Measurements from ENCODE around the gene MAP3K8.

The MAP3K8 gene

DNA sequence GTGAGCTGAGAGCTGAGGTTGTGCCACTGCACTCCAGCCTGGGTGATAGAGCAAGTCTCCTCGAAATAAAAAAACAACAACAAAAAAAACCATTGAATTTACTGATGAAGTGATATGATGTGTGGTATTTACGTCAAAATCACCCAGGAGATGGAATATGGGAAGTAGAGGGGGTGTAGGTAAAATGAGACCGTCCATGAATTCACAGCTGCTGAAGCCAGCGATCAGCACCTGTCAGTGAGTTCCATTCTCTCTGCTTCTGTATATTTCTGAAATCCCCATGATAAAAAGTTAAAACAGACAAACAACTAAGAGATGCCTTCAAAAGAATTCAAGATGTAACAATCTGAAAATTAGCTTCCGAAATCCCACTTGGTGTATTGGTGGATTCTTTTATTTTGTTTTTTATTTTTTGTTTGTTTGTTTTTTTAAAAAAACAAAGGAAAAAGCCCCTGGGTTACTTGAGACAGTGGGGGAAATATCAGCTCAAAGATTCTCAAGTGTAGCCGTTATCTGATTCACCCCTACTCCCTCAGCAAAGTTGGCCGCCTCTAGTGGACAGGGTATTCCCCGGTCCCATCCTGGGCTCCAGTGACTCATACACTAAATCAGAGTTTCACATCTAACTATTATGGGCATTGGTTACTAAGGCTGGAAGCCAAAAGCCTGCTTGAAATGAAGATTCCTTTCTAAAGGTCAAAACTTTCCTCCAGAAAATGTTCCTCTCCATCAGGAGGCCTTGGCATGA, 76.4 kb downstream of the MAP3K8 start:
- TF ChIP-seq, protein P1, sequence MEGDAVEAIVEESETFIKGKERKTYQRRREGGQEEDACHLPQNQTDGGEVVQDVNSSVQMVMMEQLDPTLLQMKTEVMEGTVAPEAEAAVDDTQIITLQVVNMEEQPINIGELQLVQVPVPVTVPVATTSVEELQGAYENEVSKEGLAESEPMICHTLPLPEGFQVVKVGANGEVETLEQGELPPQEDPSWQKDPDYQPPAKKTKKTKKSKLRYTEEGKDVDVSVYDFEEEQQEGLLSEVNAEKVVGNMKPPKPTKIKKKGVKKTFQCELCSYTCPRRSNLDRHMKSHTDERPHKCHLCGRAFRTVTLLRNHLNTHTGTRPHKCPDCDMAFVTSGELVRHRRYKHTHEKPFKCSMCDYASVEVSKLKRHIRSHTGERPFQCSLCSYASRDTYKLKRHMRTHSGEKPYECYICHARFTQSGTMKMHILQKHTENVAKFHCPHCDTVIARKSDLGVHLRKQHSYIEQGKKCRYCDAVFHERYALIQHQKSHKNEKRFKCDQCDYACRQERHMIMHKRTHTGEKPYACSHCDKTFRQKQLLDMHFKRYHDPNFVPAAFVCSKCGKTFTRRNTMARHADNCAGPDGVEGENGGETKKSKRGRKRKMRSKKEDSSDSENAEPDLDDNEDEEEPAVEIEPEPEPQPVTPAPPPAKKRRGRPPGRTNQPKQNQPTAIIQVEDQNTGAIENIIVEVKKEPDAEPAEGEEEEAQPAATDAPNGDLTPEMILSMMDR (IDR thresholded peaks at IDR 0.05) = no peak
- Histone ChIP-seq H3K27ac (no peak overlapping the region), H3K27me3 (no peaks in the 10 kb centered on the region), H3K4me1 (ENCODE audit: control insufficient read depth in 1 of 2, insufficient read depth in 1 of 2, low read depth in 1 of 2, low read length in 1 of 2) (peaks cover 3 to 7% of the 10 kb centered on the region in 2 experiments), H3K4me3 (ENCODE audit: low read depth in 1 of 2, low read length in 1 of 2) (no peak overlapping the region), H3K9me3 (no peaks in the 10 kb centered on the region), H3K36me3 (no peaks in the 10 kb centered on the region)

DNA sequence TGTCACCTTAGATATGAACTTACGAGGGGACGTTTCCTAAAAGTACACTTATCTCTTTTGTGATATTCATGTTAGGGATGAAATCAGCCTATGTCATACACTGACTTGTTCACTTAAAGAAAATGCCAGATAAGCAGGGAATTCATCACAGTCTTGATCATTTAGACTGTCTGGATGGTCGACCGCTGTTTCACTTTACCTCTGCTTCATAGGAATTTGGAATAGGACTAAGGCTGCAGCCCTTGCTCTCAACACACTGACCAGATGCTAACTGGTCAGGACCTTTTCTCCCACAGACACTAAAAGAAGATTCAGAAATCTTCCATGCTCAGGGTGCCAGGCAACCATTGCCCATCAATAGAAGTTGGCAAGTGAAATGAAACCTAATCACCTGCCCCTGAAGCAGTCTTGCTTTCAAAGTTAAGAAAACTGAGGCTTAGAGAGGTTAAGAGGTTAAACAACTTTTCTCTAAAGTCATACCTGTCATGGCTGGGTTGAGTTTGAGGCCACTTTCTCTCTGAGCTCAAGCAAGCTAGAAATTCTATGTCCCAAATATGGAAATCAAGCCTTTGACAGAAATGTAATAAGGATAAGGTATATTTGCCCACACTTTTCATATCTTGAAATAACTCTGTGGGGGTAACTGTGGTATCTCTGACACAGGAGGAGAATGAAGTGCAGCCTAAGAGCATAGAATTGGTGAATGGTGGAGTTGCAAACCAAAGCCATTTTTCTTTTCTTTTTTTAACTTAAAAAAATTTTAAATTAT, 77.1 kb downstream of the MAP3K8 start:
- TF ChIP-seq, protein P1 (IDR thresholded peaks at IDR 0.05) = no peak
- H3K4me1 ChIP-seq (ENCODE audit: control insufficient read depth in 1 of 2, insufficient read depth in 1 of 2, low read depth in 1 of 2, low read length in 1 of 2) = no peaks in the 10 kb centered on the region
- H3K9me3 ChIP-seq = no peaks in the 10 kb centered on the region
- no peaks in the 10 kb centered on the region for H3K27me3 ChIP-seq
- no peaks in the 10 kb centered on the region for H3K36me3 ChIP-seq
- no peak overlapping the region for H3K4me3 ChIP-seq (ENCODE audit: low read depth in 1 of 2, low read length in 1 of 2)
- H3K27ac ChIP-seq = no peak overlapping the region
